Endothelial cell of umbilical vein (primary cell): ENCODE results near the gene PAM16. TPM values are rescaled to one million over a fixed set of nuclear protein-coding genes. Genes with fewer than 3 reads are reported as not detected.

Experiments used
- BruUV-seq: library from RNA; stranded (reverse); fragments of 400-500 nt; replicated peaks from 2 replicates; lab custom pipeline; 2021; lab: Mats Ljungman, UMichigan
- CTCF ChIA-PET: fragments of 300-600, 350-600 bp; sonication (Branson Sonifier 250); formaldehyde crosslinking; loops from one replicate; lab custom pipeline; 2021; ENCODE audit warnings: antibody characterized with exemption, inconsistent platforms; lab: Charles Lee
- POLR2A ChIA-PET: fragments of 300-600, 350-600 bp; sonication (Branson Sonifier 250); formaldehyde crosslinking; loops from one replicate; lab custom pipeline; 2021; ENCODE audit warnings: antibody characterized with exemption, inconsistent platforms; lab: Charles Lee
- DNase-seq: peaks from one replicate; pipeline ENCODE4 v3.0.0-alpha.2; 2011; ENCODE audit warnings: low read depth, low spot score
- FAIRE-seq: peaks from 2 replicates; lab custom pipeline; 2011; peaks lifted over from hg19 to GRCh38; lab: Jason Lieb, UNC
- H2AFZ ChIP-seq: 2 replicates; pipeline ENCODE4 v1.6.0; 2012; ENCODE audit warnings: low read depth, low read length, control low read depth, inconsistent platforms
- H3K27ac ChIP-seq: 2 replicates; pipeline ENCODE4 v1.5.1; 2011; ENCODE audit warnings: low read depth, mild to moderate bottlenecking, control low read depth, low read length, moderate library complexity; ENCODE audit not compliant: insufficient read depth
- H3K27me3 ChIP-seq, 2 experiments: 2 replicates each; pipeline versions ENCODE4 v1.6.0 to v1.6.1; 2011; ENCODE audit warnings: low read length in 2 of 2, mixed read lengths in 1 of 2; ENCODE audit not compliant: control insufficient read depth in 2 of 2, insufficient read depth in 2 of 2
- H3K36me3 ChIP-seq, 2 experiments: 2 replicates in 1 of 2; 3 replicates in 1 of 2; pipeline ENCODE4 v1.5.1; 2011; ENCODE audit warnings: low read length in 2 of 2, mild to moderate bottlenecking in 1 of 2, moderate library complexity in 1 of 2; ENCODE audit not compliant: control insufficient read depth in 2 of 2, insufficient read depth in 2 of 2; ENCODE audit errors: extremely low read depth in 1 of 2
- H3K4me1 ChIP-seq: 3 replicates; pipeline ENCODE4 v1.5.1; 2011; ENCODE audit warnings: mild to moderate bottlenecking, low read length; ENCODE audit not compliant: control insufficient read depth, insufficient read depth; ENCODE audit errors: extremely low read depth
- H3K4me2 ChIP-seq: 2 replicates; pipeline ENCODE4 v1.6.1; 2011; ENCODE audit warnings: low read length, control low read depth, mixed read lengths; ENCODE audit not compliant: insufficient read depth
- H3K4me3 ChIP-seq, 3 experiments: fragments of 200-600 bp in 1 of 3; sonication (generic), shearing (Covaris generic) in 1 of 3; replicated peaks in 1 of 3; 2 replicates each; pipeline ENCODE4 v1.5.1; 2011 to 2016; ENCODE audit warnings: control low read depth in 3 of 3, low read length in 3 of 3, mild to moderate bottlenecking in 2 of 3, inconsistent platforms in 1 of 3, low read depth in 1 of 3, moderate library complexity in 1 of 3; ENCODE audit not compliant: insufficient read depth in 1 of 3
- H3K79me2 ChIP-seq: 2 replicates; pipeline ENCODE4 v1.6.0; 2012; ENCODE audit warnings: low read length, inconsistent platforms; ENCODE audit not compliant: control insufficient read depth, insufficient read depth
- H3K9ac ChIP-seq: replicated peaks from 2 replicates; pipeline ENCODE3; 2011; ENCODE audit warnings: low read length, control low read depth; ENCODE audit not compliant: insufficient read depth; ENCODE audit errors: extremely low read depth
- H3K9me1 ChIP-seq: replicated peaks from 3 replicates; pipeline ENCODE4 v1.6.0; 2011; ENCODE audit warnings: mild to moderate bottlenecking, low read length; ENCODE audit not compliant: control insufficient read depth, insufficient read depth; ENCODE audit errors: extremely low read depth
- H3K9me3 ChIP-seq: replicated peaks from 2 replicates; pipeline ENCODE4 v1.5.1; 2012; ENCODE audit warnings: low read length, inconsistent platforms; ENCODE audit not compliant: control insufficient read depth, insufficient read depth
- H4K20me1 ChIP-seq: replicated peaks from 2 replicates; pipeline ENCODE3; 2011; ENCODE audit warnings: mild to moderate bottlenecking, low read length; ENCODE audit not compliant: control insufficient read depth, insufficient read depth; ENCODE audit errors: extremely low read depth
- CTCF ChIP-seq, 2 donors: IDR thresholded peaks; 1 replicate in 1 of 2; 2 replicates in 1 of 2; pipeline ENCODE4 v1.5.1; 2011; ENCODE audit warnings: low read length in 2 of 2, mild to moderate bottlenecking in 2 of 2, moderate library complexity in 2 of 2, control low read depth in 1 of 2, inconsistent platforms in 1 of 2, low read depth in 1 of 2; ENCODE audit not compliant: insufficient read depth in 1 of 2; ENCODE audit errors: extremely low read depth in 1 of 2
- EZH2 ChIP-seq: IDR thresholded peaks from 2 replicates; pipeline ENCODE4 v1.6.1; 2012; ENCODE audit warnings: borderline replicate concordance, low read depth, mild to moderate bottlenecking, moderate library complexity, low read length, inconsistent platforms; ENCODE audit not compliant: severe bottlenecking
- FOS ChIP-seq: IDR thresholded peaks from 2 replicates; pipeline ENCODE4 v1.6.1; 2011; ENCODE audit warnings: mild to moderate bottlenecking, low read length, moderate library complexity, borderline replicate concordance; ENCODE audit not compliant: insufficient read depth
- GATA2 ChIP-seq: IDR thresholded peaks from 2 replicates; pipeline ENCODE4 v1.7.0; 2011; ENCODE audit warnings: low read depth, mild to moderate bottlenecking, moderate library complexity, mixed read lengths, low read length; ENCODE audit not compliant: insufficient read length, insufficient read depth
- JUN ChIP-seq: IDR thresholded peaks from 2 replicates; pipeline ENCODE4 v1.6.1; 2011; ENCODE audit warnings: borderline replicate concordance, low read depth; ENCODE audit not compliant: insufficient read length, insufficient read depth
- MAX ChIP-seq: IDR thresholded peaks from 2 replicates; pipeline ENCODE4 v1.6.1; 2011; ENCODE audit not compliant: insufficient read depth, insufficient read length
- MYC ChIP-seq: IDR thresholded peaks from one replicate; pipeline ENCODE4 v1.6.1; 2011; ENCODE audit warnings: mild to moderate bottlenecking, low read depth, low read length
- POLR2A ChIP-seq: IDR thresholded peaks from 2 replicates; pipeline ENCODE4 v1.6.1; 2012; ENCODE audit warnings: low read depth, mild to moderate bottlenecking, control low read depth, low read length
- POLR2AphosphoS5 ChIP-seq: IDR thresholded peaks from 2 replicates; pipeline ENCODE4 v1.6.1; 2012; ENCODE audit warnings: low read depth, mild to moderate bottlenecking, control low read depth, low read length, moderate library complexity; ENCODE audit not compliant: insufficient read depth
- dilution Hi-C: fragments of 300-500 bp; cut with MboI; formaldehyde crosslinking; loops from one replicate; pipeline ENCODE4 v1.15.0; 2019; ENCODE audit warnings: low sequenced_read_pairs; ENCODE audit not compliant: extremely low pct_ligation_motif_present
- intact Hi-C: fragments of 100-400 bp; cut with micrococcal nuclease; formaldehyde crosslinking; loops from one replicate; pipeline ENCODE4 v1.10.0; 2022
- polyA plus RNA-seq, 4 experiments: library from polyadenylated mRNA; depleted of rRNA in 3 of 4; stranded (reverse) in 3 of 4; unstranded in 1 of 4; fragments of >200 nt; gene quantifications; 2 replicates each; pipeline versions ENCODE4 v1.2.1 to v1.2.3, GENCODE V29; 2011 to 2012; ENCODE audit warnings: missing spikeins in 1 of 4
- total RNA-seq: library from RNA; stranded (reverse); gene quantifications from 2 replicates; pipeline ENCODE4 v1.2.3, GENCODE V29; 2021

The PAM16 gene
- total and polyA plus RNA-seq, 2 donors (not counting 3 experiments of a cell fraction or from before 2014, with no cell fraction given): 40.0 to 67.2 TPM

GRCh38 chr16:4318451-4318910 lies 32.6 kb downstream of the PAM16 start:
- POLR2A ChIA-PET: no interaction called here
- intact Hi-C loops (no loop called here), dilution Hi-C loops (no loop called here)
- Histone ChIP-seq H3K36me3 (no peaks in the 10 kb centered on the region), H3K4me3 (no peak overlapping the region), H3K79me2 (peaks cover 54% of the 10 kb centered on the region), H4K20me1 (no peaks in the 10 kb centered on the region), H3K9me1 (no peaks in the 10 kb centered on the region), H3K27me3 (no peaks in the 10 kb centered on the region), H3K27ac (peak overlapping the region; percentile 16), H3K9me3 (no peaks in the 10 kb centered on the region), H3K4me1 (peaks cover 22% of the 10 kb centered on the region), H3K4me2 (no peak overlapping the region), H2AFZ (no peak overlapping the region), H3K9ac (no peak overlapping the region)
- no TSS peak for BruUV-seq
- DNase-seq: no peak
- TF ChIP-seq JUN (no peak), MAX (no peak), POLR2A (no peak), CTCF (IDR thresholded peaks at IDR 0.05; ENCODE audit: extremely low read depth in 1 of 2, insufficient read depth in 1 of 2, low read depth in 1 of 2, low read length in 2 of 2) (no peak), GATA2 (no peak), POLR2AphosphoS5 (no peak), EZH2 (no peak), MYC (no peak), FOS (no peak)
- no peak for FAIRE-seq
- CTCF ChIA-PET: interaction anchor here (0.6 to 6.0 kb wide), 4 partner anchors 10 to 45 kb away, joined by 3 to 73 read pairs (median 5); partner anchors contain the start of gene TFAP4
